GM19395 (cell line): ENCODE data around the gene NINL.
"Not testable (repeated sequence)": the region's sequence is repeated elsewhere in the genome, so short reads cannot be mapped to it uniquely, and the experiment has no call there.

Source experiments
- ATAC-seq: cut with Tn5 transposase; IDR thresholded peaks from one replicate; pipeline ENCODE4 v1.9.1; 2021; ENCODE audit warnings: mild to moderate bottlenecking, moderate library complexity; ENCODE audit not compliant: unreplicated experiment

The NINL gene

GRCh38 chr20:25487306-25487705 is 98.0 kb downstream of the NINL start:
- no peak for ATAC-seq

GRCh38 chr20:25486377-25486776 is 99.0 kb downstream of the NINL start:
- no peak for ATAC-seq

GRCh38 chr20:25485872-25486271 is 99.5 kb downstream of the NINL start:
- ATAC-seq: no peak

GRCh38 chr20:25484911-25485511 is 100.3 kb downstream of the NINL start:
- ATAC-seq: no peak

- ATAC-seq: no peak
Observed at GRCh38 chr20:25484224-25484846, 101.0 kb downstream of the NINL start.

GRCh38 chr20:25483431-25484132 is 101.7 kb downstream of the NINL start:
- ATAC-seq: no peak

GRCh38 chr20:25481918-25482253 is 103.4 kb downstream of the NINL start:
- ATAC-seq: no peak

- no peak for ATAC-seq
Observed at GRCh38 chr20:25481235-25481917, 104.0 kb downstream of the NINL start.

- ATAC-seq: no peak
Observed at GRCh38 chr20:25480797-25481196, 104.5 kb downstream of the NINL start.

GRCh38 chr20:25480156-25480555 is 105.2 kb downstream of the NINL start:
- no peak for ATAC-seq

- ATAC-seq: no peak
Observed at GRCh38 chr20:25479638-25480037, 105.7 kb downstream of the NINL start.

GRCh38 chr20:25478889-25479568 is 106.3 kb downstream of the NINL start:
- ATAC-seq: no peak

- no peak for ATAC-seq
Observed at GRCh38 chr20:25477014-25477882, 108.1 kb downstream of the NINL start.

GRCh38 chr20:25476106-25477013 is 109.0 kb downstream of the NINL start:
- ATAC-seq: no peak

- ATAC-seq: not testable (repeated sequence)
Observed at GRCh38 chr20:25473297-25473696, 112.0 kb downstream of the NINL start.

- no peak for ATAC-seq
Observed at GRCh38 chr20:25471020-25471419, 114.3 kb downstream of the NINL start.

- ATAC-seq: peak; percentile 62
Observed at GRCh38 chr20:25470045-25470444, 115.3 kb downstream of the NINL start.

- no peak for ATAC-seq
Observed at GRCh38 chr20:25469558-25469957, 115.8 kb downstream of the NINL start.
